Heart right ventricle (tissue), 16 donors: ENCODE data around the gene ZNF845. TPM values are rescaled to one million over a fixed set of nuclear protein-coding genes. Genes with fewer than 3 reads are reported as not detected.

Experiments
- ATAC-seq, 8 donors: fragments of 200-7000 bp; cut with Tn5 transposase; one replicate each; pipeline ENCODE4 v1.9.1; 2020; ENCODE audit warnings: mild to moderate bottlenecking in 8 of 8, moderate library complexity in 8 of 8, moderate number of reproducible peaks in 1 of 8
- DNase-seq, 2 donors: peaks; one replicate each; pipeline ENCODE4 v3.0.0-alpha.2; 2020
- H3K27ac ChIP-seq, 10 donors: fragments of 200-600 bp; sonication (generic) in 2 of 10; one replicate each; pipeline versions ENCODE4 v1.5.0 to v1.8.0; 2020 to 2022; ENCODE audit warnings: mild to moderate bottlenecking in 3 of 10
- H3K27me3 ChIP-seq, 7 donors: fragments of 200-600 bp; one replicate each; pipeline ENCODE4 v1.8.0; 2021 to 2022; ENCODE audit warnings: mild to moderate bottlenecking in 2 of 7
- H3K36me3 ChIP-seq, 9 donors: fragments of 200-600 bp; sonication (generic) in 1 of 9; one replicate each; pipeline versions ENCODE4 v1.5.0 to v1.8.0; 2020 to 2022; ENCODE audit warnings: mild to moderate bottlenecking in 2 of 9
- H3K4me1 ChIP-seq, 9 donors: fragments of 200-600 bp; sonication (generic) in 1 of 9; one replicate each; pipeline versions ENCODE4 v1.5.0 to v1.8.0; 2020 to 2022; ENCODE audit warnings: mild to moderate bottlenecking in 4 of 9
- H3K4me3 ChIP-seq, 10 donors: fragments of 200-600 bp; sonication (generic) in 2 of 10; one replicate each; pipeline versions ENCODE4 v1.5.0 to v1.8.0; 2020 to 2022; ENCODE audit warnings: mild to moderate bottlenecking in 7 of 10, moderate library complexity in 2 of 10
- H3K9me3 ChIP-seq, 11 donors: fragments of 200-600 bp in 10 of 11; sonication (generic) in 2 of 11; one replicate each; pipeline versions ENCODE4 v1.5.0 to v1.8.0; 2013 to 2022; ENCODE audit warnings: mild to moderate bottlenecking in 2 of 11, control low read depth in 1 of 11, moderate library complexity in 1 of 11
- CTCF ChIP-seq, 9 donors: fragments of 200-600 bp; sonication (generic) in 2 of 9; IDR thresholded peaks; one replicate each; pipeline versions ENCODE4 v1.5.0 to v1.8.0; 2021 to 2022; ENCODE audit warnings: antibody characterized with exemption in 9 of 9, mild to moderate bottlenecking in 5 of 9, moderate library complexity in 1 of 9
- WGBS, 2 donors: extraction: QIAGEN DNeasy Blood & Tissue Kit; methylation state at CpG; one replicate each; pipeline ENCODE4 v1.1.7; 2013; ENCODE audit warnings: inconsistent platforms in 1 of 2; 5-methylcytosine and 5-hydroxymethylcytosine counted together
- intact Hi-C, 10 donors: fragments of 100-400 bp; cut with DNase I; formaldehyde crosslinking; loops; one replicate each; pipeline versions ENCODE4 v1.11.1 to v1.14.2; 2022
- polyA plus RNA-seq, 2 donors: library from polyadenylated mRNA; stranded (reverse); fragments of 200-250 nt; gene quantifications; one replicate each; pipeline ENCODE4 v1.2.3, GENCODE V29; 2013
- total RNA-seq, 10 donors: library from RNA; stranded (reverse); fragmentation: NEBNext Ultra II Directional in 3 of 10; extraction: Animal tissue kit (Norgen Biotek cat#: 25700) in 3 of 10; gene quantifications; one replicate each; pipeline versions ENCODE4 v1.2.1 to v1.2.4, GENCODE V29; 2021 to 2023
- donor health status: Arrhythmogenic right ventricular cardiomyopathy.
- donor health status: ischemic (EF 13 %, LVEDD 7.1; RV severe dilation, severe dysfunction).
- donor health status: healthy with polysubstance abuse.
- donor health status: DM: no; HTN: yes; CAD: no.
- donor health status: DM: no; HTN: no; CAD: no.
- donor health status: ischemic (EF 25% LVEDD 6.9; RV normal size, moderate dysfunction).
- donor health status: ischemic (EF 25% LVEDD 5.7; RV mildly dilated, moderate dysfunction).
- donor health status: healthy.
- donor health status: DM: yes; HTN: yes; CAD: no.
- donor health status: Ischemic cardiomyopathy.
- donor health status: ischemic (EF 35%, LVEDD 5.7; RV mildly dilated, moderate dysfunction).
- donor health status: nonischemic (EF 11% LVEDD 7.7; RV severe dilation, severe dysfunction).
- donor health status: DM: yes; HTN: yes; CAD: no.
- donor health status: PGD.
- donor health status: ischemic (EF 29% LVEDD 5.4; RV normal size, mild dysfunction).
- donor health status: nonischemic (EF 23%, LVEDD 6.1; RV moderate dilation, normal function).

Gene ZNF845
- total and polyA plus RNA-seq, 12 donors: 1.3 to 4.9 (median 3.6) TPM

GRCh38 chr19:53381376-53381775 is 47.8 kb downstream of the ZNF845 start:
- Histone ChIP-seq H3K4me3 (no peak overlapping the region), H3K4me1 (no peaks in the 10 kb centered on the region), H3K36me3 (peaks cover 0 to 90% (median 47%) of the 10 kb centered on the region in 9 donors), H3K9me3 (peaks cover 0 to 89% (median 12%) of the 10 kb centered on the region in 11 donors), H3K27me3 (no peaks in the 10 kb centered on the region), H3K27ac (no peak overlapping the region)
- 97 to 98% methylated on average over 3 of the region's 3 CpGs for WGBS, 2 donors
- TF ChIP-seq CTCF (IDR thresholded peaks at IDR 0.05): no peak
- intact Hi-C loops: no loop called here
- ATAC-seq (no peak), DNase-seq (no peak)

- H3K27ac ChIP-seq: no peak overlapping the region
- DNase-seq (no peak), ATAC-seq (no peak)
- H3K9me3 ChIP-seq: peaks cover 0 to 74% (median 6%) of the 10 kb centered on the region in 11 donors
- H3K4me3 ChIP-seq: no peak overlapping the region
- no peaks in the 10 kb centered on the region for H3K4me1 ChIP-seq
- H3K27me3 ChIP-seq: peaks cover 0 to 8% (median 0%) of the 10 kb centered on the region in 7 donors
- intact Hi-C loops: no loop called here
- 63 to 75% methylated on average over 3 of the region's 3 CpGs for WGBS, 2 donors
- TF ChIP-seq CTCF (IDR thresholded peaks at IDR 0.05): no peak
- H3K36me3 ChIP-seq: peaks cover 0 to 29% (median 0%) of the 10 kb centered on the region in 9 donors
Measured at GRCh38 chr19:53388168-53388567, 54.6 kb downstream of the ZNF845 start.

GRCh38 chr19:53388904-53389303 is 55.4 kb downstream of the ZNF845 start:
- Histone ChIP-seq H3K4me3 (no peak overlapping the region), H3K36me3 (peaks cover 0 to 22% (median 0%) of the 10 kb centered on the region in 9 donors), H3K9me3 (peaks cover 0 to 67% (median under 1%) of the 10 kb centered on the region in 11 donors), H3K4me1 (peaks cover 0 to 3% (median under 1%) of the 10 kb centered on the region in 9 donors), H3K27ac (no peak overlapping the region), H3K27me3 (peaks cover 0 to 8% (median 0%) of the 10 kb centered on the region in 7 donors)
- TF ChIP-seq CTCF (IDR thresholded peaks at IDR 0.05): no peak
- 89 to 90% methylated on average over 5 of the region's 5 CpGs for WGBS, 2 donors
- DNase-seq: no peak
- ATAC-seq: no peak
- intact Hi-C loops: no loop called here

- Histone ChIP-seq H3K9me3 (peaks cover 0 to 60% (median 0%) of the 10 kb centered on the region in 11 donors), H3K27ac (no peak overlapping the region), H3K27me3 (peaks cover 0 to 8% (median 0%) of the 10 kb centered on the region in 7 donors), H3K4me1 (peaks cover 0 to 10% (median 7%) of the 10 kb centered on the region in 9 donors), H3K36me3 (peaks cover 0 to 18% (median 0%) of the 10 kb centered on the region in 9 donors), H3K4me3 (no peak overlapping the region)
- intact Hi-C loops: no loop called here
- DNase-seq: no peak
- ATAC-seq: no peak
- 80 to 83% methylated on average over 8 of the region's 8 CpGs for WGBS, 2 donors
- TF ChIP-seq CTCF (IDR thresholded peaks at IDR 0.05): no peak
Measured at GRCh38 chr19:53389571-53389970, 56.0 kb downstream of the ZNF845 start.
